Adrenal gland (tissue), 12 donors: Measurements from ENCODE around the gene KIAA1755. TPM values are rescaled to one million over a fixed set of nuclear protein-coding genes. Genes with fewer than 3 reads are reported as not detected.

ENCODE experiments used
- DNase-seq, 7 donors: peaks; one replicate each; pipeline ENCODE4 v3.0.0-alpha.2; 2019 to 2020
- H3K27ac ChIP-seq, 5 donors: fragments of 200-600 bp; sonication (generic) in 4 of 5; 1 replicate in 3 of 5; 2 replicates in 2 of 5; pipeline versions ENCODE4 v1.5.1 to v1.8.0; 2016 to 2020; ENCODE audit warnings: mild to moderate bottlenecking in 1 of 5
- H3K27me3 ChIP-seq: fragments of 200-600 bp; 2 replicates; pipeline ENCODE4 v1.8.0; 2021
- H3K36me3 ChIP-seq, 2 donors: fragments of 200-600 bp; replicated peaks in 1 of 2; 1 replicate in 1 of 2; 2 replicates in 1 of 2; pipeline versions ENCODE4 v1.5.1 to v1.8.0; 2018 to 2022
- H3K4me1 ChIP-seq, 2 donors: fragments of 200-600 bp; replicated peaks in 1 of 2; 1 replicate in 1 of 2; 2 replicates in 1 of 2; pipeline versions ENCODE4 v1.5.1 to v1.8.0; 2018 to 2021
- H3K4me3 ChIP-seq, 4 donors: fragments of 200-600 bp; sonication (generic) in 3 of 4; one replicate each; pipeline ENCODE4 v1.5.1; 2016 to 2018
- H3K9me3 ChIP-seq, 3 donors: fragments of 200-600 bp; sonication (generic) in 1 of 3; replicated peaks in 1 of 3; 1 replicate in 2 of 3; 2 replicates in 1 of 3; pipeline versions ENCODE4 v1.5.1 to v1.8.0; 2016 to 2021
- POLR2A ChIP-seq, 2 donors: fragments of 450-650 bp; IDR thresholded peaks; one replicate each; pipeline ENCODE4 v1.6.1; 2017; ENCODE audit warnings: antibody characterized with exemption in 2 of 2, mild to moderate bottlenecking in 2 of 2, moderate library complexity in 1 of 2
- WGBS, 4 donors: extraction: QIAGEN DNeasy Blood & Tissue Kit in 2 of 4; methylation state at CpG; one replicate each; pipeline versions ENCODE4 v1.1.5 to v1.1.7; 2013 to 2017; 5-methylcytosine and 5-hydroxymethylcytosine counted together
- intact Hi-C, 2 donors: fragments of 100-400 bp; cut with DNase I; formaldehyde crosslinking; loops; one replicate each; pipeline versions ENCODE4 v1.14.1 to v1.15.0; 2022 to 2023
- polyA plus RNA-seq, 3 donors: library from polyadenylated mRNA; stranded (reverse); fragments of 200-250 nt in 2 of 3; fragments of 350-450 nt in 1 of 3; fragmentation: Illumina TruSeq in 1 of 3; extraction: RNeasy Lipid Tissue Mini Kit (QIAGEN cat#74804) in 1 of 3; gene quantifications; one replicate each; pipeline ENCODE4 v1.2.3, GENCODE V29; 2013 to 2014
- total RNA-seq, 9 donors: library from RNA; depleted of rRNA in 4 of 9; stranded (reverse); fragments of >200 nt in 4 of 9; fragments of 120-200 nt in 1 of 9; fragmentation: NEBNext Ultra II Directional in 1 of 9; extraction: Animal tissue kit (Norgen Biotek cat#: 25700) in 1 of 9; gene quantifications; one replicate each; pipeline versions ENCODE4 v1.1.0 to v1.2.4, GENCODE V29; 2013 to 2023
- TF ChIP-seq, protein P1 (sequence below), 6 experiments: fragments of 450-650 bp in 4 of 6; fragments of 200-600 bp in 2 of 6; sonication (generic) in 1 of 6; IDR thresholded peaks; 1 replicate in 5 of 6; 2 replicates in 1 of 6; pipeline versions ENCODE4 v1.5.1 to v1.8.0; 2016 to 2021; ENCODE audit warnings: antibody characterized with exemption in 6 of 6, mild to moderate bottlenecking in 2 of 6, moderate library complexity in 1 of 6
- donor health status: healthy with polysubstance abuse.
- donor health status: Bipolar disorder and iron deficiency.
- donor health status: DM: yes; HTN: yes; CAD: no.
- donor health status: DM: no; HTN: no; CAD: no.
- donor health status: DM: no; HTN: no; CAD: no.
- donor health status: DM: yes; HTN: yes; CAD: no.

Gene KIAA1755
- total and polyA plus RNA-seq, 12 donors = 0.42 to 8.0 (median 2.0) TPM

DNA sequence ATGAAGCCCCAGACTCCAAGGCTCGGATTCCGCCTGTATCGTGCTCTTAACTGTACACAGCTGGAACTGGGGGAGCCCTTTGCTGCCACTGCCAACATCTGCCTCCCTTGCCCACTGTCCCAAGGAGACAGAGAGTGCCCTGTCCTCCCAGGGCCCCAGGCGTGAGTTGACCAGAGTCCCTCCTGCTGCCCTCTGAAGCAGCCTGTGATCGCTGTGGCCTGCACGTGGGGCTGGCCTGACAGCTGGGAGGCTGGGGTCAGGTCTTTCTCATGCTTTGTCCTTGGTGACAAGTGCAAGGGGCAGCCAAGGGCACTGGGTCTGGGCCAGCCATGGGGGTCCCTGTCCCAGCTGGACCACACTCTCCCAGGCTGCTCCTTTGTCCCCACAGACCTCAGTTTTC, 44.3 kb downstream of the KIAA1755 start:
- no peak for DNase-seq
- WGBS, 4 donors = 85 to 90% (median 87%) methylated on average over 3 to 6 of the region's 6 CpGs
- Histone ChIP-seq H3K36me3 (no peaks in the 10 kb centered on the region), H3K27me3 (no peaks in the 10 kb centered on the region), H3K27ac (no peak overlapping the region), H3K4me3 (no peak overlapping the region), H3K4me1 (no peaks in the 10 kb centered on the region), H3K9me3 (no peaks in the 10 kb centered on the region)
- no peak for TF ChIP-seq POLR2A (IDR thresholded peaks at IDR 0.05)
- TF ChIP-seq, protein P1, sequence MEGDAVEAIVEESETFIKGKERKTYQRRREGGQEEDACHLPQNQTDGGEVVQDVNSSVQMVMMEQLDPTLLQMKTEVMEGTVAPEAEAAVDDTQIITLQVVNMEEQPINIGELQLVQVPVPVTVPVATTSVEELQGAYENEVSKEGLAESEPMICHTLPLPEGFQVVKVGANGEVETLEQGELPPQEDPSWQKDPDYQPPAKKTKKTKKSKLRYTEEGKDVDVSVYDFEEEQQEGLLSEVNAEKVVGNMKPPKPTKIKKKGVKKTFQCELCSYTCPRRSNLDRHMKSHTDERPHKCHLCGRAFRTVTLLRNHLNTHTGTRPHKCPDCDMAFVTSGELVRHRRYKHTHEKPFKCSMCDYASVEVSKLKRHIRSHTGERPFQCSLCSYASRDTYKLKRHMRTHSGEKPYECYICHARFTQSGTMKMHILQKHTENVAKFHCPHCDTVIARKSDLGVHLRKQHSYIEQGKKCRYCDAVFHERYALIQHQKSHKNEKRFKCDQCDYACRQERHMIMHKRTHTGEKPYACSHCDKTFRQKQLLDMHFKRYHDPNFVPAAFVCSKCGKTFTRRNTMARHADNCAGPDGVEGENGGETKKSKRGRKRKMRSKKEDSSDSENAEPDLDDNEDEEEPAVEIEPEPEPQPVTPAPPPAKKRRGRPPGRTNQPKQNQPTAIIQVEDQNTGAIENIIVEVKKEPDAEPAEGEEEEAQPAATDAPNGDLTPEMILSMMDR (IDR thresholded peaks at IDR 0.05) = no peak
- intact Hi-C loops = loop anchor here in 1 of 2 donors (5.0 kb wide), 1 partner anchor 154 kb away; no protein-coding TSS in a partner anchor

DNA sequence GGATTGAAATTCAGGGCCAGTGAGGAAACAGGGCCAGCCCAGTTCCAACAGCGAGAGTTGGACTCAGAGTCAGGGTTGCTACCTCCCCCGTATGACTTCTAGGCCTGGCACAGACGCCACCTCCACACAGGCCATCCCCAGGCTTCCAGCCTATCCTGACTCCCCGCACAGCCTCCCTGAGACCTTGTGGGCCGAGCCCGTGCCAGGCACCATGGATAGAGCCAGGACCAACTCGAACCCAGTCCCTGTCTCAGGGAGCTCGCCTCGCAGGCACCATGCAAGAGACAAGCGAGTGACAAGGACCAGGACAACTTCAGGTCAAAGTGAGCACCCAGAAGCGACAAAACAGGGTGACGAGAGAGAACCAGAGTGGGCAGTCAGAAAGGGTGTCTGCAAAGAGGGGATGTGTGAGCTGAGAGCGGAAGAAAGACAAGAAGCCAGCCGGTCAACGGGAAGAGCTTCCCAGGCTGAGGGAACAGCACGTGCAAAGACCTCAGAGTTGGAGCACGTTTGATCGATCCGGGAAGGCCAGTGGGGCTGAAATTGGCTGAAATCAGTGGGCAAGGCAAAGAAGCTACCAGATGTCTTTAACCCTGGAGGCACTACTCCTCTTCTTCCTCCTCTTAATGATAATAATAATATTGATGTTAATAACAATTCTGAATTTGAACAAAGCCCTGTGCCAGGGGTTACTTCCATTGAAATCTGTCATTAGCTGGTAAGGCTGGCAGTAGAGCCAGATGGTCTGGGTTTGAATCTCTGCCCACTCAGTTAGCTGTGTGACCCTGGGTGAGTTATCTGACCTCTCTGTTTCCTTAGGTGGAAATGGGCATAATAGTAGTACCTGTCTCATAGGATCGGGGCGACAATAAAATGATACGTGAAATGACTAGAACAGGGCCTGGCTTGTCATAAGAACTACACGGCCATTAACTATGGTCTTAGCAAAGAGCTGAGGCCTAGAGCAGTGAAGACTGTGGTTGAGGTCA, 45.0 kb downstream of the KIAA1755 start:
- Histone ChIP-seq H3K27ac (no peak overlapping the region), H3K4me3 (no peak overlapping the region), H3K4me1 (no peaks in the 10 kb centered on the region), H3K36me3 (no peaks in the 10 kb centered on the region), H3K27me3 (no peaks in the 10 kb centered on the region), H3K9me3 (no peaks in the 10 kb centered on the region)
- no peak for DNase-seq
- WGBS, 4 donors = 84 to 91% (median 89%) methylated on average over 23 of the region's 23 CpGs
- TF ChIP-seq POLR2A (IDR thresholded peaks at IDR 0.05) = no peak
- TF ChIP-seq, protein P1 (IDR thresholded peaks at IDR 0.05) = no peak
- intact Hi-C loops = loop anchor here in 1 of 2 donors (5.0 kb wide), 1 partner anchor 153 kb away; no protein-coding TSS in a partner anchor

DNA sequence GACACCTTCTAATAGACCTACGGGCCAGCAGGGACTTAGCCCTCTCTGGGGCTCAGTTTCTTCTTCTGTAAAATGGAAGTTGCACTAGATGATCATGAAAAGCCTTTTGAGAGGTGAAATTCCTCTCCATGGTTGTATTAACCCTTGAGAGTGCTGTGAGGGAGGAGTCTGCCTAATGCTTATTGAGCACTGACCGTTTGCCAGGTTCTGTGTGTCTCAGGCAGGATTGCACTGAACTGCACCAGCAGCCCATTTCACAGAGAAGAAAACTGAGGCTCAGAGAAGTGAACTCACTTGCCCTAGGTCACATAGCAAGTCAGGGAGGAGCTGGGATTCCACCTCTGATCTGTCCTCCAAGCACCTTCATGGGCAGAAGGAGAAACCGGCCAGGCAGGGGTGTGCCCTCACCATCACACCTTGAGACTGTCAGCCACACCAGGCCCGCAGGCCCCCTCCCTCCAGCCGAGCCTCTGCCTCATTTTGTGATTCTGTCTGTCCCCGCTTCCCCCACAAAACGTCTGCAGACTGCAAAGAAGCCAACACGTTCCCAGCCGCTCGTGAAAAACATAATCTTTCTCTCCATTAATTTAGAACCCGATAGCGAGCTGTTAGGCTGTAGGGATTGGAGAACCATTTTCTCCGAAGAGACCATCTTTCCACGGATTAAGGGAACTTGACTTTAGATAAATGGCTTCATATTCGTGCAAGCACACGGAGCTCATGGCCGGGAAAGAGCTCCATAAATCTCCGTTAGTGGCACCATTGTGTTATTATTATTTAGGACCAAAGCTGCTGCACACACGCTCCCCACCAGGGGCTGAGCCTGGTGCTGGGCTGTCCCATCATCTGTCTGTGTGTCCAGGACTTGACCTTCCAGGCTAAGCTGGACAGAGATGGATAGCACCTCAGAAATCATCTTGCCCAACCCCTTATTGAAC, 46.0 kb downstream of the KIAA1755 start:
- TF ChIP-seq, protein P1 (IDR thresholded peaks at IDR 0.05) = no peak
- no peak overlapping the region for H3K27ac ChIP-seq
- no peaks in the 10 kb centered on the region for H3K9me3 ChIP-seq
- no peaks in the 10 kb centered on the region for H3K27me3 ChIP-seq
- intact Hi-C loops = loop anchor here in 1 of 2 donors (5.0 kb wide), 1 partner anchor 152 kb away; no protein-coding TSS in a partner anchor
- H3K36me3 ChIP-seq = no peaks in the 10 kb centered on the region
- no peaks in the 10 kb centered on the region for H3K4me1 ChIP-seq
- WGBS, 4 donors = 74 to 83% (median 77%) methylated on average over 19 of the region's 19 CpGs
- no peak overlapping the region for H3K4me3 ChIP-seq
- DNase-seq = no peak

DNA sequence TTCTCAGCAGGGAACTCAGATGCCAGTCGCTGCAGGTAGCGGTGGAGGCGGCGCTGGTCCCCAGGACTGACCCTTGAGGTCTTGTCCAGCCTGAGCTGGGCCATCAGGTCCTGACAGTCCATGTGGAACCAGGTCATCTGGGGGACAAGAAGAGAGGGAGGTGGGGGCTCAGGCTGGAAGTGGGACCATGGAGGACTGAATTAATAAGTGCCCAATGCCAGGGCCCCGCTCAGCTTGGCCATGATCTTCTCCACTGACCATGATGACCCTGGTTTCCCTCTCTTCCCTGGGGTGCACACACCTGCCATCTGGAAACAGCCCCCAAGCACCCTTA, 47.0 kb downstream of the KIAA1755 start:
- Histone ChIP-seq H3K27ac (no peak overlapping the region), H3K36me3 (no peaks in the 10 kb centered on the region), H3K4me1 (no peaks in the 10 kb centered on the region), H3K27me3 (no peaks in the 10 kb centered on the region), H3K9me3 (no peaks in the 10 kb centered on the region), H3K4me3 (no peak overlapping the region)
- no peak for DNase-seq
- no peak for TF ChIP-seq POLR2A (IDR thresholded peaks at IDR 0.05)
- TF ChIP-seq, protein P1 (IDR thresholded peaks at IDR 0.05) = no peak
- 93 to 98% (median 98%) methylated on average over 2 to 5 of the region's 5 CpGs for WGBS, 4 donors
- intact Hi-C loops = no loop called here
